Lung (tissue), 16 donors: ENCODE data around the gene BRD3OS. TPM values are rescaled to one million over a fixed set of nuclear protein-coding genes. Genes with fewer than 3 reads are reported as not detected.

Experiments used
- ATAC-seq: fragments of 200-7000 bp; cut with Tn5 transposase; one replicate; pipeline ENCODE4 v1.9.1; 2020; ENCODE audit warnings: moderate number of reproducible peaks; ENCODE audit not compliant: insufficient read depth, low FRiP score
- DNase-seq, 3 donors: peaks; one replicate each; pipeline ENCODE4 v3.0.0-alpha.2; 2013 to 2017
- H3K27ac ChIP-seq, 2 donors: one replicate each; pipeline ENCODE4 v1.5.1; 2013; ENCODE audit warnings: mild to moderate bottlenecking in 2 of 2, moderate library complexity in 2 of 2, control low read depth in 1 of 2, inconsistent platforms in 1 of 2, low read depth in 1 of 2, low read length in 1 of 2
- H3K27me3 ChIP-seq, 3 donors: one replicate each; pipeline ENCODE4 v1.5.1; 2013; ENCODE audit warnings: low read length in 2 of 3; ENCODE audit not compliant: control insufficient read depth in 3 of 3, insufficient read depth in 3 of 3
- H3K36me3 ChIP-seq, 4 donors: one replicate each; pipeline ENCODE4 v1.5.1; 2013; ENCODE audit warnings: low read length in 4 of 4, mild to moderate bottlenecking in 1 of 4, moderate library complexity in 1 of 4; ENCODE audit not compliant: control insufficient read depth in 4 of 4, insufficient read depth in 4 of 4
- H3K4me1 ChIP-seq, 5 donors: one replicate each; pipeline ENCODE4 v1.5.1; 2013; ENCODE audit warnings: low read length in 5 of 5, mild to moderate bottlenecking in 2 of 5, moderate library complexity in 1 of 5; ENCODE audit not compliant: control insufficient read depth in 5 of 5, insufficient read depth in 5 of 5
- H3K4me3 ChIP-seq: one replicate; pipeline ENCODE4 v1.5.1; 2013; ENCODE audit warnings: mild to moderate bottlenecking, control low read depth, moderate library complexity
- H3K9ac ChIP-seq, 2 donors: one replicate each; pipeline ENCODE4 v1.5.1; 2013; ENCODE audit warnings: low read length in 2 of 2, control low read depth in 1 of 2; ENCODE audit not compliant: insufficient read depth in 1 of 2
- H3K9me3 ChIP-seq, 4 donors: one replicate each; pipeline ENCODE4 v1.5.1; 2013; ENCODE audit warnings: low read length in 3 of 4, mild to moderate bottlenecking in 1 of 4, moderate library complexity in 1 of 4; ENCODE audit not compliant: control insufficient read depth in 4 of 4, insufficient read depth in 3 of 4
- WGBS, 2 donors: extraction: QIAGEN DNeasy Blood & Tissue Kit; methylation state at CpG; one replicate each; pipeline ENCODE4 v1.1.7; 2013; 5-methylcytosine and 5-hydroxymethylcytosine counted together
- long read RNA-seq, 5 donors: transcript quantifications; one replicate each; lab custom pipeline, GENCODE V29; 2026
- polyA plus RNA-seq, 2 donors: library from polyadenylated mRNA; stranded (reverse); fragments of 200-250 nt; gene quantifications; one replicate each; pipeline ENCODE4 v1.2.1, GENCODE V29; 2013
- total RNA-seq, 2 donors: library from RNA; depleted of rRNA in 1 of 2; stranded (reverse); fragments of >200 nt in 1 of 2; gene quantifications; one replicate each; pipeline ENCODE4 v1.2.1, GENCODE V29; 2014 to 2021
- TF ChIP-seq, protein P1 (sequence below): IDR thresholded peaks from 2 replicates; pipeline ENCODE4 v1.5.1; 2012; ENCODE audit warnings: mild to moderate bottlenecking; ENCODE audit errors: control extremely low read depth, extremely low read depth
- donor health status: control.
- donor health status: control.
- donor health status: Bipolar disorder and iron deficiency.
- donor health status: healthy.
- donor health status: DM: yes; HTN: yes; CAD: no.

The BRD3OS gene
- 10 to 100 TPM; 20.7 TPM for total RNA-seq
- 1 to 10 TPM; 7.1 to 9.1 TPM for polyA plus RNA-seq
- long read RNA-seq, donor 1, full-length matches to known transcripts = 118 of 118 reads
- long read RNA-seq, donor 1, partial matches to known transcripts = 0 of 118 reads
- long read RNA-seq, donor 1, other reads (novel, unspliced or antisense) = 0 of 118 reads
- long read RNA-seq, donor 2, full-length matches to known transcripts = 55 of 55 reads
- long read RNA-seq, donor 2, partial matches to known transcripts = 0 of 55 reads
- long read RNA-seq, donor 2, other reads (novel, unspliced or antisense) = 0 of 55 reads
- long read RNA-seq, donor 3, full-length matches to known transcripts = 54 of 62 reads
- long read RNA-seq, donor 3, partial matches to known transcripts = 8 of 62 reads
- long read RNA-seq, donor 3, other reads (novel, unspliced or antisense) = 0 of 62 reads
- long read RNA-seq, donor 4, full-length matches to known transcripts = 62 of 71 reads
- long read RNA-seq, donor 4, partial matches to known transcripts = 9 of 71 reads
- long read RNA-seq, donor 4, other reads (novel, unspliced or antisense) = 0 of 71 reads
- long read RNA-seq, donor 5, full-length matches to known transcripts = 156 of 156 reads
- long read RNA-seq, donor 5, partial matches to known transcripts = 0 of 156 reads
- long read RNA-seq, donor 5, other reads (novel, unspliced or antisense) = 0 of 156 reads

DNA sequence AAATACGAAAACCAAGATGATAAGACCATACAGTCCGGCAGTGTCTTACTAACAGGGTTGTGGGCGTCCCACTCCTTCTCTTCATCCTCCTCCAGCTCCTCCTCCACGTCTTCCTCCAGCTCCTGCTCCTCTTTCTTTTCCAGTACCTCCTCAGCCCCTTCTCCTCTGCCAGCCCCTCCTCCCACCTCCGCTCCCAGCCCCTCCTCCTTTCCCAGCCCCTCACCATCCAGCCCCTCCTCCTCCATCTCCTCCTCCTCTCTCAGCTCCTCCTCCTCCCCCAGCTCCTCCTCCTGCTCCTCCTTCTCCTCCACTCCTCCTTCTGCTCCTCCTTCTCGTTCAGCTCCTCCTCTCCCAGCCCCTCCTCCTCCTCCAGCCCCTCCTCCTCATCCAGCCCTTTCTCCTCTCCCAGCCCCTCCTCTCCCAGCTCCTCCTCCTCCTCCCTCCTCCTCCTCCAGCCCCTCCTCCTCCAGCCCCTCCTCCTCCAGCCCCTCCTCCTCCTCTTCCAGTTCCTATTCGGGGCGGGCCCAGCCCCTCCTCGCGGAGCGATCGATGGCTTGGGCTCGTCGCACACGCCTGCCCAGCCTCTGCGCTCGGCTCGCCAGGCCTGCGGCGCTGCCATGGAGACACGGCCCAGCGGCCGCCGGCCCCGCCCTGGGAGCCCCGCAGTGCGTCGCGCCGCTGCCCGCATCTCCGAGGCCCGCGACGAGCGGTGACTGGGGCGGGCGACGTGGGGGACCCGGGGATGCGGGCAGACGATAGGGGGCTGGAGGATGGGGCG, at the start of gene BRD3OS:
TSS of gene BRD3OS (plus strand) at position 654 of the 778 bp plus-strand sequence. CDS start 1,267 bp downstream, outside the sequence.
- TF ChIP-seq, protein P1, sequence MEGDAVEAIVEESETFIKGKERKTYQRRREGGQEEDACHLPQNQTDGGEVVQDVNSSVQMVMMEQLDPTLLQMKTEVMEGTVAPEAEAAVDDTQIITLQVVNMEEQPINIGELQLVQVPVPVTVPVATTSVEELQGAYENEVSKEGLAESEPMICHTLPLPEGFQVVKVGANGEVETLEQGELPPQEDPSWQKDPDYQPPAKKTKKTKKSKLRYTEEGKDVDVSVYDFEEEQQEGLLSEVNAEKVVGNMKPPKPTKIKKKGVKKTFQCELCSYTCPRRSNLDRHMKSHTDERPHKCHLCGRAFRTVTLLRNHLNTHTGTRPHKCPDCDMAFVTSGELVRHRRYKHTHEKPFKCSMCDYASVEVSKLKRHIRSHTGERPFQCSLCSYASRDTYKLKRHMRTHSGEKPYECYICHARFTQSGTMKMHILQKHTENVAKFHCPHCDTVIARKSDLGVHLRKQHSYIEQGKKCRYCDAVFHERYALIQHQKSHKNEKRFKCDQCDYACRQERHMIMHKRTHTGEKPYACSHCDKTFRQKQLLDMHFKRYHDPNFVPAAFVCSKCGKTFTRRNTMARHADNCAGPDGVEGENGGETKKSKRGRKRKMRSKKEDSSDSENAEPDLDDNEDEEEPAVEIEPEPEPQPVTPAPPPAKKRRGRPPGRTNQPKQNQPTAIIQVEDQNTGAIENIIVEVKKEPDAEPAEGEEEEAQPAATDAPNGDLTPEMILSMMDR = peak; percentile 0
- ATAC-seq = peak; percentile 98

DNA sequence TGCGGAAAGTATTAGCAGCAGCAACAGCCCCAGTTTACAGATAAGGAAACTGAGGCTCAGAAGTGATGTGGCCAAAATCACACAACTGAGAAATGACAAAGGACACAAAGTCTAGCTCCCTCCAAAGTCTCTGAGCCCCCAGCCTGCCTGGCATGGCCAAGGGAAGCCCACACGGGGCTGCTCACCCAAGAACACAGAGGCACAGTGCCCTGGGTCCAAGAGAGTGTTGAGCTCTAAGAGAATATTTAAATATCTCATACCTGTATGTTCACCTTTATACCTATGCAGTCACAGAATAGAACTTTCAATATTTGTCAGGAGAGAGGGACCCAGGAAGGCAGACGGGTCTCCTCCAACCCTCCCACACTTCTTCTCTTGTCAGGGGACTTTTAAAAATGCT, 49.8 kb upstream of the BRD3OS start:
- TF ChIP-seq, protein P1 = no peak
- Histone ChIP-seq H3K4me1 (peaks cover 0 to 57% (median 24%) of the 10 kb centered on the region in 5 donors), H3K36me3 (no peaks in the 10 kb centered on the region), H3K4me3 (no peak overlapping the region), H3K9ac (no peak overlapping the region), H3K27me3 (no peaks in the 10 kb centered on the region), H3K9me3 (no peaks in the 10 kb centered on the region), H3K27ac (no peak overlapping the region)
- DNase-seq (no peak), ATAC-seq (no peak)
- 90 to 93% methylated on average over 3 of the region's 3 CpGs for WGBS, 2 donors

More for the DNA sequence above, at the start of gene BRD3OS:
- no peaks in the 10 kb centered on the region for H3K9me3 ChIP-seq
- peak within 1 kb of the TSS; percentile 64 for H3K4me3 ChIP-seq
- 1% methylated on average over 30 to 43 of the region's 43 CpGs for WGBS, 2 donors
- no peak within 1 kb of the TSS for H3K9ac ChIP-seq
- H3K36me3 ChIP-seq = peaks cover 0 to 16% (median 3%) of the 10 kb centered on the region in 4 donors
- H3K27me3 ChIP-seq = no peaks in the 10 kb centered on the region
- no peak within 1 kb of the TSS for H3K27ac ChIP-seq
- DNase-seq = peak; percentile 99 to 100 (median 100)
- peaks cover 0 to 8% (median 3%) of the 10 kb centered on the region in 5 donors for H3K4me1 ChIP-seq

DNA sequence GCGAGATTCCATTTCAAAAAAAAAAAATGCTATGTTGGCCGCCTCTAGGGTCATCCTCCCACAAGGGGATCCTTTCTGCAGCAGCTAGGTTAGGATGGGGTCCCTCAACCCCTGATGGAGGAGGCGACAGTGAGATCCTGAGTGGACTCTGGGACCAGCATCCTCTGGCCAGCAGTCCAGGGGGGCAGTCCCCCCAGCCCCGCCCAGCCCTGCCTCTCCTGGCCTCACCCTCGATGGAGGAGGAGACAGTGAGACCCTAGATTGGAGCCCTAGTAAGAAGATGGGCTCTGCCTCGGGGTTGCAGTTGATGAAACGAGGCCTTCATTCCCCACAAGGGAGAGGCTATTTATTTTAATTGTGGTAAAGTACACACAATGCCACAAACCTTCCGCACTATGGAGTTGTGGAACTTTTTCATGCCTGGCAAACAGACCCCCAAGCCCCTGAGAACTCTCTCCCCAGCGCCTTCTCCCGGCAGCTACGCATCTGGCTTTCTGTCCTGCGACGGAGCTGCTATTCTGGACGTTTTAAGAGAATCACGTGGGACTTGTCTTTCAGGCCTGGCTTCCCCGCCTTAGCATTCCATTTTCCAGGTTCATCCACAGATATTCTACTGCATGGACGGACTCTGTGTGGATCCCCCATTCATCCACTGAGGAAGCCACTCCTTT, 49.0 kb upstream of the BRD3OS start:
- Histone ChIP-seq H3K27ac (no peak overlapping the region), H3K4me3 (no peak overlapping the region), H3K9ac (no peak overlapping the region), H3K4me1 (peaks cover 0 to 52% (median 22%) of the 10 kb centered on the region in 5 donors), H3K9me3 (no peaks in the 10 kb centered on the region), H3K27me3 (no peaks in the 10 kb centered on the region), H3K36me3 (no peaks in the 10 kb centered on the region)
- 89 to 92% methylated on average over 17 of the region's 17 CpGs for WGBS, 2 donors
- DNase-seq = peak in 1 of 3 donors; percentile 7
- TF ChIP-seq, protein P1 = no peak
- ATAC-seq = no peak
